Activated CD8-positive, alpha-beta memory T cell treated with anti-CD3 and anti-CD28 coated beads, Interleukin-2, amount 50 U/mL, for 4 hours (primary cell): Measurements from ENCODE around the gene AHCYL2.
"Not testable (repeated sequence)": the region's sequence is repeated elsewhere in the genome, so short reads cannot be mapped to it uniquely, and the experiment has no call there.

ENCODE experiments used
- DNase-seq: peaks from one replicate; pipeline ENCODE4 v3.0.0-alpha.2; 2020

Gene AHCYL2

GRCh38 chr7:129209067-129209926, 15.5 kb upstream of the AHCYL2 start:
- no peak for DNase-seq

GRCh38 chr7:129210256-129210988, 14.4 kb upstream of the AHCYL2 start:
- peak; percentile 72 for DNase-seq

GRCh38 chr7:129210989-129211312, 13.9 kb upstream of the AHCYL2 start:
- no peak for DNase-seq

GRCh38 chr7:129212126-129212525, 12.7 kb upstream of the AHCYL2 start:
- no peak for DNase-seq

- DNase-seq, result no peak
Measured at GRCh38 chr7:129212596-129212995, 12.2 kb upstream of the AHCYL2 start.

GRCh38 chr7:129213828-129214227, 11.0 kb upstream of the AHCYL2 start:
- no peak for DNase-seq

- DNase-seq, result not testable (repeated sequence)
Measured at GRCh38 chr7:129215691-129216090, 9.1 kb upstream of the AHCYL2 start.

- DNase-seq, result not testable (repeated sequence)
Measured at GRCh38 chr7:129216101-129216715, 8.6 kb upstream of the AHCYL2 start.

GRCh38 chr7:129216821-129217416, 7.9 kb upstream of the AHCYL2 start:
- DNase-seq, result not testable (repeated sequence)

- DNase-seq, result peak; percentile 79
Measured at GRCh38 chr7:129218514-129219062, 6.2 kb upstream of the AHCYL2 start.

- not testable (repeated sequence) for DNase-seq
Measured at GRCh38 chr7:129219166-129219565, 5.7 kb upstream of the AHCYL2 start.

- DNase-seq, result no peak
Measured at GRCh38 chr7:129222064-129222463, 2.8 kb upstream of the AHCYL2 start.

GRCh38 chr7:129225206-129225930, 538 bp downstream of the AHCYL2 start:
- DNase-seq, result peak; percentile 57

- DNase-seq, result no peak
Measured at GRCh38 chr7:129225931-129226572, 1.2 kb downstream of the AHCYL2 start.

- no peak for DNase-seq
Measured at GRCh38 chr7:129227646-129228578, 3.1 kb downstream of the AHCYL2 start.

GRCh38 chr7:129228633-129229032, 3.8 kb downstream of the AHCYL2 start:
- no peak for DNase-seq

- no peak for DNase-seq
Measured at GRCh38 chr7:129231666-129232065, 6.8 kb downstream of the AHCYL2 start.

GRCh38 chr7:129238546-129238945, 13.7 kb downstream of the AHCYL2 start:
- DNase-seq, result no peak

GRCh38 chr7:129240119-129240820, 15.4 kb downstream of the AHCYL2 start:
- no peak for DNase-seq

GRCh38 chr7:129244220-129244619, 19.4 kb downstream of the AHCYL2 start:
- no peak for DNase-seq
